Activated CD8-positive, alpha-beta memory T cell treated with anti-CD3 and anti-CD28 coated beads for 1 hour (primary cell): ENCODE data around the gene RASA1.

Experiments used
- DNase-seq, 2 donors: peaks; one replicate each; pipeline ENCODE4 v3.0.0-alpha.2; 2020; ENCODE audit warnings: low read depth in 1 of 2; ENCODE audit errors: extremely low read depth in 1 of 2

RASA1 gene

DNA sequence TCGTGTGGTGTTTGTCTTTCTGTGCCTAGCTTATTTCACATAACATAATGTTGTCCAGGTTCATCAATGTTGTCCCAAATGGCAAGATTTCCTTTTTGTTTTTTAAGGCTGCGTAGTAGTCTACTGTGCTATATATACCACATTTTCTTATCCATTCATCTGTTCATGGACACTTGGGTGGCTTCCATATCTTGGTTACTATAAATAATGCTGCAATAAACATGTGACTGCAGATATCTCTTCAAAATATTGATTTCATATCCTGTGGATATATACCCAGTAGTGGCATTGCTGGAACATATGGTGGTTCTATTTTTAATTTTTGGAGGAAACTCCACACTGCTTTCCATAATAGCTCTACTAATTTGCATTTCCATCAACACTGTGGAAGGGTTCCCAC lies 170.5 kb downstream of the RASA1 start:
- no peak for DNase-seq
